HG02571 (cell line): Measurements from ENCODE around the gene PLEKHJ1.

Experiments
- ATAC-seq: cut with Tn5 transposase; IDR thresholded peaks from one replicate; pipeline ENCODE4 v1.9.1; 2021; ENCODE audit warnings: mild to moderate bottlenecking, moderate library complexity; ENCODE audit not compliant: unreplicated experiment

PLEKHJ1 gene

GRCh38 chr19:2237051-2237868, 1.1 kb upstream of the PLEKHJ1 start:
- no peak for ATAC-seq

- peak; percentile 20 for ATAC-seq
Observed at GRCh38 chr19:2236064-2236313, 140 bp downstream of the PLEKHJ1 start.

- ATAC-seq: peak; percentile 13
Observed at GRCh38 chr19:2235381-2236063, 607 bp downstream of the PLEKHJ1 start.

DNA sequence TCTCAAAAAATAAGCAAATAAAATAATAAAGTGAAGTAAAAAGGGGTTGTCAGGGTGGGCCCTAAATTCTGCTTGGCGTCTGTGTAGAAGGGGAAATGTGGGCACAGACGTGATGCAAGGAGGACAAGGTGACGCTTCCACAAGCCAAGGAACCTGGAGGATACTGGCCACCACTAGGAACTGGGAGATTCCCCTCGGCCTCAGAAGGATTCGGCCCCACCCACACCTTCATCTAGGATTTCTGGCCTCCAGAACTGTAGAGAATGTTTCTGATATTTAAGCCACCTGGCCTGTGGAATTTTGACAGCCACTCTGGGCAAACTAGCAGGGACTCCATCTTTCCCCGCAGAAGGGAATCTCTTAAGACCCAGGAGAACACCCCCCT, 1.1 kb downstream of the PLEKHJ1 start:
- ATAC-seq: no peak

GRCh38 chr19:2233601-2234280, 2.4 kb downstream of the PLEKHJ1 start:
- no peak for ATAC-seq

GRCh38 chr19:2232286-2233151, 3.6 kb downstream of the PLEKHJ1 start:
- ATAC-seq: no peak

GRCh38 chr19:2231621-2232221, 4.4 kb downstream of the PLEKHJ1 start:
- ATAC-seq: no peak

GRCh38 chr19:2230807-2231533, 5.2 kb downstream of the PLEKHJ1 start:
- ATAC-seq: no peak

- ATAC-seq: no peak
Observed at GRCh38 chr19:2230033-2230531, 6.0 kb downstream of the PLEKHJ1 start.

DNA sequence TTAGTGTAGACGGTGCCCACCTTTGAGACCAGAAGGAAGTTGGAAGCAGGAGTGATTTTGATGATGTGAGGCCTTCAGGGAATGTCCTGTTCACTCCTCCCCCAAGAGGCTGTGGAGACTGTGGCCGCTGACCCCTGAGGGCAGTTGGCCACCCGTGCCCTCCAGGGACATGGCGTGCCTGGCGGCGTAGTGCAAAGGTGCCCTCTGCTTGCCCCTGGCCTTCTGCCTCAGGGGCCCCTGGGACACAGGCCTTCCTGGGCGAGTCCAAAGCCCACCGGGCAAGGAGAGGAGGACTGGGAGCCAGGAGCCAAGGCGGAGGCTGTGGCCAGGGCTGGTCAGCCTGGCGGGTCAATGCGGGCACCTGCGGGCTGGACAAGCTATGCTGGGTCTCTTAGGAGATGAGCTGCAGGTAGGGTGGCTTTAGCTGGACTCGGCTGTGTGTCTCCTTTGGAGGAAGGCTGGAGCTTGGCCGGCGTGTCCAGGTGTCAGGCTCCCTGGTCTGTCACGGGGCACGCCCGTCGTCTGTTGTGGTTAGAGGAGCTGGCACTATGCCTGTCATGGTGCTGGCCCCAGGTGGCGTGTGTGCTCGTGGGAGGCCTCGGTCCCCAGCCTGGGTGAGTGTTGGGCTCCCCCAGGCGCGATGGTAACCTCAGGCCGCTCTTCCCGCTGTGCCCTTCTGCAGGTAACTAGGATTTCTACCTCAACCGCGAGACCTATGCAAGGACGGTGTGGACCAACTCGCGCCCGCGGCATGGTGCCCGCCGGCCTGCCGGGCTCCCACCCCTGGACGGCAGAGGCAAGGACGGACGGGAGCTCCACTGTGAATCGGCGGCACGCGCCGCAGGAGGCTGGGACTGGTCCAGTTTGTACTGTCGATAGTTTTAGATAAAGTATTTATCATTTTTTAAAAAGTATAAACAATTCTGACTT, 6.8 kb downstream of the PLEKHJ1 start:
- ATAC-seq: no peak

DNA sequence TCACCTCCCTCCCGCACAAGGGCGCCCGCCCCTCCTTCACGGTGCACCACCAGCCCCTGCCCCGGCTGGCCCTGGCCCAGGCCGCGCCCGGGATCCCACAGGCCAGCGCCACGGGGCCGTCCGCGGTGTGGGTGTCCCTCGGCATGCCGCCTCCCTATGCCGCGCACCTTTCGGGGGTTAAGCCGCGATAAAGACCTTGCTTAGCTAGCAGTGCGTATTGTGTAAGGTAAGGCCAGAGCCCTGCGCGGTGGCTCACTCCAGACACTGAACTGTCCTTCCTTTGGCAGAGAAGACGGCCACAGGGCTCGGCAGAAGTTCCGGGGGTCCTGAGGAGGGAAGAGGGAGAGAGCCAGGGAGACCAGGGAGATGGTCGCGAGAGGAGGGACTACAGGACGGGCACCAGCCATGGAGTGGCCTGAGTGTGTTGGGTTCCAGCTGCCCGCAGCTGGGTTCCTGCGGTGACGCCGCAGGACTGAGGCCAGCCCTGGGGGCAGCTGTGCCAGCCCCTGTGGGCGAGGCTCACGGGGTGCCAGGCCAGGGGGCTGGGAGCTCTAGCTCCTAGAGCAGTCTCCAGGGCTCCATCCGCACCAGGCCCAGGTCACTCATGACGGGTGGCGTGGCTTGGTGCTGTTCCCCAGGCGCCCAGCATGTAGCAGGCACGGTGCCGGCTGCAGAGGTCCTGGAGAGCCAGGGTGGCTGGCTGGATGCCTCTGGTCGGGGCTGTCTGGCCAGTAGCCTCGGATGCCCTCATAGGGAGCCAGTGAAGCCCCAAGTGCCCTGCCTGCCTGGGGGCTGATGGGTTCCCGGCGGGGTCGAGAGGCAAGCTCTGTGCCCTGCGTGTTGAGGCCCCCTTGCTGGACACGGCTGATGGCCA, 7.7 kb downstream of the PLEKHJ1 start:
- no peak for ATAC-seq

DNA sequence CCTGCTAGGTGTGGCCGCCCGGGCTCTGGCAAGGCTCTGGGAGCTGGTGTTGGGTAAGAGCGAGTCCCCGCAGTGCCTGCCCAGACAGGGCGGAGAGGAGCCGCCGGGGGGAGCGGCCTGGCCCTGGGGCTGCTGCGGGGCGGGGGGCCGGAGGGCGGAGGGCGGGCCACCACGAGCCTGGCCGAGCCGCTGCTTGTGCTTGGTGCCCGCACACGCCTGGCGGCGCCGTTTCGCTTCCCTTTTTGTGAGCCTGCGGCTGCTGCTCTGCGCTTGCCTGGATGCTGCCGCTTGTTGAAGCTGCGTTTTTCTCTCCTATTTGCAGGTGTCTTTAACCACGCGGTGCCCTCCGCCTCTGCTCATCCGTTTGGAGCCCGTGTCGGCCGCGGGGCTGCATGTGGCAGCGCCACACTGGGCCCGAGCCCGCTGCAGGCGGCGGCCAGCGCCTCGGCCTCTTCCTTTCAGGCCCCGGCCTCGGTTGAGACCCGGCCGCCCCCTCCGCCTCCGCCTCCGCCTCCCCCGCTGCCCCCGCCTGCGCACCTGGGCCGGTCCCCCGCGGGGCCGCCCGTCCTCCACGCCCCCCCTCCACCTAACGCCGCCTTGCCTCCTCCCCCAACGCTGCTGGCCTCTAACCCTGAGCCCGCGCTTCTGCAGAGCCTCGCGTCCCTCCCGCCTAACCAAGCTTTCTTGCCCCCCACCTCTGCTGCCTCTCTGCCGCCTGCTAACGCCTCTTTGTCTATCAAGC, 8.5 kb downstream of the PLEKHJ1 start:
- ATAC-seq: no peak

DNA sequence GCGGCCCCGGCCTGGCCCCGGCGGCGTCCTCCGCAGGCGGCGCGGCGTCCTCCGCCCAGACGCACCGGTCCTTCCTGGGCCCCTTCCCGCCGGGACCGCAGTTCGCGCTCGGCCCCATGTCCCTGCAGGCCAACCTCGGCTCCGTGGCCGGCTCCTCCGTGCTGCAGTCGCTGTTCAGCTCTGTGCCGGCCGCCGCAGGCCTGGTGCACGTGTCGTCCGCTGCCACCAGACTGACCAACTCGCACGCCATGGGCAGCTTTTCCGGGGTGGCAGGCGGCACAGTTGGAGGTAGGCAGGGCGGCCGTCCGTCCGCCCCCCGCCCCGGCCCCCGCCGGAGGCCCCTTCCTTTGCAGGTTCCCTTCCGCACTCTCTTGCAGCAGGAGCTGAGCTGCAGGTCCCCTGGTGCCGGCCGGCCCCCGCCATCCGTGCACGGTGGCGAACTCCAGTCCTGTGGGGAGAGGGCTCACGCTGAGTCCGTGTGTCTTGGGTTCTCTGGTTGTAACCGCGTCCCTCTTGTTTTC, 9.2 kb downstream of the PLEKHJ1 start:
- ATAC-seq: no peak

DNA sequence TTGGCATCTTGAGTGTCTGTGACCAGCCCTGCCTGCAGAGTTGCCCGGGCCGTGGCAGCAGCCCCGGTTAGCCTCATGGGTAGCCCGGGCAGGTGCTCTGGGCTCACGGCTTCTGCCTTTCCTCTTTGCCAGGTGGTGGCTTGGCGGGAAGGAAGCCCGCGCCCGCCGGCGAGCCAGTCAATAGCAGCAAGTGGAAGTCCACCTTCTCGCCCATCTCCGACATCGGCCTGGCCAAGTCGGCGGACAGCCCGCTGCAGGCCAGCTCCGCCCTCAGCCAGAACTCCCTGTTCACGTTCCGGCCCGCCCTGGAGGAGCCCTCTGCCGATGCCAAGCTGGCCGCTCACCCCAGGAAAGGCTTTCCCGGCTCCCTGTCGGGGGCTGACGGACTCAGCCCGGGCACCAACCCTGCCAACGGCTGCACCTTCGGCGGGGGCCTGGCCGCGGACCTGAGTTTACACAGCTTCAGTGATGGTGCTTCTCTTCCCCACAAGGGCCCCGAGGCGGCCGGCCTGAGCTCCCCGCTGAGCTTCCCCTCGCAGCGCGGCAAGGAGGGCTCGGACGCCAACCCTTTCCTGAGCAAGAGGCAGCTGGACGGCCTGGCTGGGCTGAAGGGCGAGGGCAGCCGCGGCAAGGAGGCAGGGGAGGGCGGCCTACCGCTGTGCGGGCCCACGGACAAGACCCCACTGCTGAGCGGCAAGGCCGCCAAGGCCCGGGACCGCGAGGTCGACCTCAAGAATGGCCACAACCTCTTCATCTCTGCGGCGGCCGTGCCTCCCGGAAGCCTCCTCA, 9.9 kb downstream of the PLEKHJ1 start:
- ATAC-seq: no peak

- ATAC-seq: no peak
Observed at GRCh38 chr19:2225415-2226050, 10.6 kb downstream of the PLEKHJ1 start.
